ENCODE measurements around the gene GJC1.
"Not testable (repeated sequence)": the region's sequence is repeated elsewhere in the genome, so short reads cannot be mapped to it uniquely, and the experiment has no call there.

The GJC1 gene

GRCh38 chr17:44761932-44762810, 67.9 kb downstream of the GJC1 start:
- DNase-seq (ENCODE audit: low read depth in 1 of 2, low spot score in 1 of 2): no peak

GRCh38 chr17:44760474-44761308, 69.4 kb downstream of the GJC1 start:
- no peak for DNase-seq (ENCODE audit: low read depth in 1 of 2, low spot score in 1 of 2)

- no peak for DNase-seq (ENCODE audit: low read depth in 1 of 2, low spot score in 1 of 2)
These were observed 70.2 kb downstream of the GJC1 start for GRCh38 chr17:44759916-44760243.

GRCh38 chr17:44759086-44759915, 70.8 kb downstream of the GJC1 start:
- no peak for DNase-seq (ENCODE audit: low read depth in 1 of 2, low spot score in 1 of 2)

DNA sequence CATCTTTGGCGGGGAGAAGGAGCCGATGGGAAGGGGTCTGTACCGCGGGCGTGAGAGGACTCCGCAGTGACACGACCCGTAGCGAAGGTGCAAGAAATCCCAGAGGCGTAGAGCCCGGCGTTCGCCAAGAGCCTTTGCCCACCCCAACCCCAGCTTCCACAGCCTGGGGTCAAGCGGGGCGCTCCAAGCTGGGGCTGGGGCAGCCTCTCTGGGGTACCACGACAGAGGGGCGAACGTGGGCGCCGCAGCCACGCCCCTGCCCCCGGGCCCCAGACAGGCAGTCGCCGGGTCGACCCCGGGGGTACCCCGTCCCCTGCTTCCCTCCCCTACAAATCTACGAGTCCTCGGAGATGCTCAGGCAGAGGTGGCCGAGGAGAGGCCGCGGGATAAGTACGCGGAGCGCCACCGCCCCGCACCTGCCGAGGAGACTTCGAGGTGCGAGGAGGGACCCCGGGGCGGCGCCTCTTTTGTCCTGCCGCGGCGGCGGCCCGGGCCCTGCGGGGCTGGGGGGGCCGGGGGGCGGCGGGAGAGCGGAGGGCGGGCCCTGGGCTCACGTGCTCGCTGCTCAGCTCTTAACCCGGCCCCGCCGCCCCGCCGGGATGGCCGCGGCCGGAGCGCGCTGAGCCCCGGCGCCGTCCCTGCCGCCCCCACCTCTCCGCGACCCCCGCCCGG, 71.5 kb downstream of the GJC1 start, which contains the start of gene ADAM11:
TSS of gene ADAM11 (plus strand) at position 575 of the 672 bp plus-strand sequence. CDS start 212 bp downstream, outside the sequence.
- no peak for DNase-seq (ENCODE audit: low read depth in 1 of 2, low spot score in 1 of 2)

- DNase-seq (ENCODE audit: low read depth in 1 of 2, low spot score in 1 of 2): no peak
These were observed 72.1 kb downstream of the GJC1 start for GRCh38 chr17:44757918-44758413.

- DNase-seq (ENCODE audit: low read depth in 1 of 2, low spot score in 1 of 2): no peak
These were observed 72.8 kb downstream of the GJC1 start for GRCh38 chr17:44757045-44757917.

DNA sequence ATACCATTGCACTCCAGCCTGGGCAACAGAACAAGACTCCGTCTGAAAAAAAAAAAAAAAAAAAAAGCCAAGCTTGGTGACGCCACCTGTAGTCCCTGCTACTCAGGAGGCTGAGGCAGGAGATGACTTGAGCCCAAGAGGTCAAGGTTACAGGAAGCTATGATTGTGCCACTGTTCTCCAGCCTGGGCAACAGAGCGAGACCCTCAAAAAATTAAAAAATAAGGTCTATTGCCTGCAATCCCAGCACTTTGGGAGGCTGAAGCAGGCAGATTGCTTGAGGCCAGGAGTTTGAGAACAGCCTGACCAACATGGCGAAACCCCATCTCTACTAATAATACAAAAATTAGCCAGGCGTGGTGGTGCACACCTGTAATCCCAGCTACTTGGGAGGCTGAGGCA, 74.9 kb downstream of the GJC1 start:
- DNase-seq (ENCODE audit: low read depth in 1 of 2, low spot score in 1 of 2): not testable (repeated sequence)

GRCh38 chr17:44754276-44754675, 75.8 kb downstream of the GJC1 start:
- DNase-seq (ENCODE audit: low read depth in 1 of 2, low spot score in 1 of 2): no peak

DNA sequence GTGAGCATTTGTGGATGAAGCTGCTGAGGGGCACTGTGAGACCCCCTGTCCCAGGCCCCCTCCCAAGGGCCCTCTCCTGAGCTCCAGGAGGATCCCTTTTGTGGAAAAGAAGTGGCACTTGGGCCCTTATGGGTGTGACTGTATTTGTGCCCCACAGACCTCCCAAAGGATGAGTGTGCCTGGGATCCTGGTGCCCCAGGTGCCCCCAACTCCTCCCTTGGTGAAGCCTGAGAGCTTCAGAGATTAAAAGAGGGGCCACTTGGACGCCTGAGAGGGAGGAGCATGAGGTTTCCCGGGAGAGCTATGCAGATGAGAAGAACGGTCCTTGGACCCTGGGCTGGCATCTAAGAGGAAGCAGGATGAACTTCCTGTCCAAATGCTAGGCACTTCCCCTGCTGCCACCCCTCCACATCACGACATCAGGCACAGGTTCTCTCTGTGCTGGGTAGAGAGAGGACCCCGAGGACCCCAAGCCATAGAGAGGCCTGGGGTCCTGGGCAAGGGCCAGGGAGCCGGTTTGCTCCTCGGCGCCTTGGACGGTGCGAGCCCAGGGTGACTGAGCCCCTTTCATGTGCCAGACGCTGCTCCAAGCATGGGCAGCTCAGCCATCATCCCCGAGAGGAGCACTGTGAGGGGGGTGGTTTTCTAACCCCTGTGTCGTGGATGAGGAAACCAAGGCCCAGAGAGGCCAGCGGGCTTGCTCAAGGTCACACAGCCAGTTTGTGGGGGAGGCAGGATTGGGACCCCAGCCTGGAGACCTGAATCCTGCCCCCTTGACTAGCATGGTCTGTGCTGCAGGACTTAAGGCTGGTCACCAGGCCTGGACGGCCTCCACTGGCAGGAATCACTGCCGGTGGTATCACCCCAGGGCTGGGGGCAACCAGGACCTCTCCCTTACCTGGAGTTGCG, 76.9 kb downstream of the GJC1 start:
- DNase-seq (ENCODE audit: low read depth in 1 of 2, low spot score in 1 of 2): no peak

DNA sequence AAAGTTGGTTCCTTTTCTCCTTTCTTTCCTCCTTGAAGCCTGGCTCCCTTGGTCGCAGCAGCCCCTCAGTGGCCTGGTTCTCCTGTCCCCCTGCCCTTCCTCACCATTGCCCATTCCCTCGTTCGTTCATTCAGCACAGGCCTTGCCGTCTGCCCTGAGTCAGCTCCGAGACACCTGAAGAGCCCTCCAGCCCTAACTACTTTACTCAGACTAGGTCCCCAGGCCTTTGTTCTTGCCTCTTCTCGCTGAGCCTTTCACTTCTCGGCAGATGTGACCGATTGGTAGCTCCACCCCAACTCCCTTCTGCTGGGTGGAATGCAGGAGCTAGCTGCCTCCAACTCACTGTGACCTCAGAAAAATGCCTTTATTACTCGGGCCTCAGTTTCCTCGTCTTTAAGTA, 78.3 kb downstream of the GJC1 start:
- no peak for DNase-seq (ENCODE audit: low read depth in 1 of 2, low spot score in 1 of 2)

GRCh38 chr17:44751331-44751730, 78.8 kb downstream of the GJC1 start:
- DNase-seq (ENCODE audit: low read depth in 1 of 2, low spot score in 1 of 2): no peak

DNA sequence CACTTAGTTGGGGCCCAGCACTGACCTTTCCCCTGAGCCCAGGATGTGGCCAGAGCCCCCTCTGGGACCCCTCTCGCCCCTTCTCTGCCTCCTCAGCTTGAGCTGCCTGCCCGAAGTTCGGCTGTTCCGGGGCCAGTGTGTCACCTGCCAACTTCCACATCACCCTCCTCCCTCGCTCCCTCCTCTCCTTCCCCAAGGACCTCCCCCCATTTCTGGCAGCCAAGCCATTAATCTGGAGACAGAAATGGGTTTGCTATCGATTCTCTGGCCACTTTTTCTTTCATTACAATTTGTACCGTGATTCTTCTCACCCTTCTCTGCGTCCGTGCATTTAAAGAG, 80.1 kb downstream of the GJC1 start:
- DNase-seq (ENCODE audit: low read depth in 1 of 2, low spot score in 1 of 2): no peak

- no peak for DNase-seq (ENCODE audit: low read depth in 1 of 2, low spot score in 1 of 2)
These were observed 80.8 kb downstream of the GJC1 start for GRCh38 chr17:44749076-44749979.

Data from activated T-helper 1 cell treated with anti-CD3 and anti-CD28 coated beads, Interleukin-2, amount 50 U/mL, for 16 hours (primary cell).